CD4-positive, alpha-beta T cell treated with Interleukin-6 for 4 hours (primary cell): ENCODE data around the gene KRT77.
"Not testable (repeated sequence)": the region's sequence is repeated elsewhere in the genome, so short reads cannot be mapped to it uniquely, and the experiment has no call there.

Experiments
- DNase-seq: peaks from one replicate; pipeline ENCODE4 v3.0.0-alpha.2; 2020; ENCODE audit warnings: mixed read lengths

KRT77 gene

GRCh38 chr12:52703424-52703823 is at the start of gene KRT77:
KRT77 (minus strand) TSS chr12:52703524; CDS start chr12:52703434, 90 bp downstream.
- DNase-seq, result no peak

- no peak for DNase-seq
These were observed 49.2 kb upstream of the KRT77 start for GRCh38 chr12:52752516-52752915.

GRCh38 chr12:52751795-52752194 is 48.5 kb upstream of the KRT77 start:
- no peak for DNase-seq

GRCh38 chr12:52750532-52750931 is 47.2 kb upstream of the KRT77 start:
- DNase-seq, result not testable (repeated sequence)

GRCh38 chr12:52749827-52750226 is 46.5 kb upstream of the KRT77 start:
- DNase-seq, result no peak

GRCh38 chr12:52748578-52748977 is 45.3 kb upstream of the KRT77 start:
- DNase-seq, result peak; percentile 2

- no peak for DNase-seq
These were observed 42.2 kb upstream of the KRT77 start for GRCh38 chr12:52745554-52745953.

- no peak for DNase-seq
These were observed 41.3 kb upstream of the KRT77 start for GRCh38 chr12:52744493-52745156.

- DNase-seq, result no peak
These were observed 39.6 kb upstream of the KRT77 start for GRCh38 chr12:52742822-52743457.

GRCh38 chr12:52742196-52742580 is 38.9 kb upstream of the KRT77 start:
- DNase-seq, result no peak

- peak; percentile 73 for DNase-seq
These were observed 38.3 kb upstream of the KRT77 start for GRCh38 chr12:52741375-52742195.

- DNase-seq, result no peak
These were observed 37.3 kb upstream of the KRT77 start for GRCh38 chr12:52740584-52740983.

GRCh38 chr12:52739963-52740362 is 36.6 kb upstream of the KRT77 start:
- DNase-seq, result no peak

- no peak for DNase-seq
These were observed 32.7 kb upstream of the KRT77 start for GRCh38 chr12:52735816-52736632.

- no peak for DNase-seq
These were observed 31.8 kb upstream of the KRT77 start for GRCh38 chr12:52735106-52735505.

GRCh38 chr12:52730793-52731192 is 27.5 kb upstream of the KRT77 start:
- no peak for DNase-seq

- DNase-seq, result no peak
These were observed 27.1 kb upstream of the KRT77 start for GRCh38 chr12:52730383-52730782.

GRCh38 chr12:52729147-52729546 is 25.8 kb upstream of the KRT77 start:
- no peak for DNase-seq

- no peak for DNase-seq
These were observed 25.1 kb upstream of the KRT77 start for GRCh38 chr12:52728374-52728773.

GRCh38 chr12:52727037-52727436 is 23.7 kb upstream of the KRT77 start:
- no peak for DNase-seq

GRCh38 chr12:52726451-52726850 is 23.1 kb upstream of the KRT77 start:
- DNase-seq, result no peak

- DNase-seq, result no peak
These were observed 21.1 kb upstream of the KRT77 start for GRCh38 chr12:52724384-52724783.

- no peak for DNase-seq
These were observed 19.4 kb upstream of the KRT77 start for GRCh38 chr12:52722680-52723079.
